Dermis blood vessel endothelial cell (primary cell): ENCODE measurements around the gene WWC1. TPM values are rescaled to one million over a fixed set of nuclear protein-coding genes. Genes with fewer than 3 reads are reported as not detected.
"Not testable (repeated sequence)": the region's sequence is repeated elsewhere in the genome, so short reads cannot be mapped to it uniquely, and the experiment has no call there.

ENCODE experiments used
- DNase-seq: peaks from one replicate; pipeline ENCODE4 v3.0.0; 2010
- total RNA-seq: library from RNA; depleted of rRNA; stranded (reverse); fragments of >200 nt; gene quantifications from 2 replicates; pipeline ENCODE4 v1.2.3, GENCODE V29; 2014

The WWC1 gene
- total RNA-seq, 1 donor from 2014 or later: 26.2 TPM

GRCh38 chr5:168415401-168415800 is 124.0 kb downstream of the WWC1 start:
- DNase-seq: no peak

GRCh38 chr5:168415971-168416370 is 124.5 kb downstream of the WWC1 start:
- no peak for DNase-seq

GRCh38 chr5:168417731-168418429 is 126.4 kb downstream of the WWC1 start:
- DNase-seq: no peak

GRCh38 chr5:168420461-168420860 is 129.0 kb downstream of the WWC1 start:
- DNase-seq: no peak

GRCh38 chr5:168422431-168422830 is 131.0 kb downstream of the WWC1 start:
- no peak for DNase-seq

GRCh38 chr5:168423478-168423877 is 132.0 kb downstream of the WWC1 start:
- no peak for DNase-seq

GRCh38 chr5:168423971-168424370 is 132.5 kb downstream of the WWC1 start:
- no peak for DNase-seq

- DNase-seq: no peak
These were observed 133.3 kb downstream of the WWC1 start for GRCh38 chr5:168424594-168425323.

GRCh38 chr5:168426007-168426863 is 134.8 kb downstream of the WWC1 start:
- DNase-seq: no peak

GRCh38 chr5:168426864-168427172 is 135.4 kb downstream of the WWC1 start:
- no peak for DNase-seq

- no peak for DNase-seq
These were observed 135.8 kb downstream of the WWC1 start for GRCh38 chr5:168427224-168427623.

- DNase-seq: no peak
These were observed 137.1 kb downstream of the WWC1 start for GRCh38 chr5:168428552-168428951.

- no peak for DNase-seq
These were observed 138.9 kb downstream of the WWC1 start for GRCh38 chr5:168430296-168430695.

- no peak for DNase-seq
These were observed 141.5 kb downstream of the WWC1 start for GRCh38 chr5:168432903-168433302.

- DNase-seq: no peak
These were observed 142.6 kb downstream of the WWC1 start for GRCh38 chr5:168434001-168434400.

GRCh38 chr5:168434746-168435321 is 143.4 kb downstream of the WWC1 start:
- DNase-seq: no peak

- DNase-seq: not testable (repeated sequence)
These were observed 143.9 kb downstream of the WWC1 start for GRCh38 chr5:168435340-168435739.

GRCh38 chr5:168438349-168438748 is 146.9 kb downstream of the WWC1 start:
- DNase-seq: no peak

GRCh38 chr5:168443533-168443932 is 152.1 kb downstream of the WWC1 start:
- DNase-seq: no peak

- DNase-seq: no peak
These were observed 152.7 kb downstream of the WWC1 start for GRCh38 chr5:168443950-168444700.

- no peak for DNase-seq
These were observed 155.7 kb downstream of the WWC1 start for GRCh38 chr5:168446983-168447619.

GRCh38 chr5:168447808-168448207 is 156.4 kb downstream of the WWC1 start:
- DNase-seq: no peak
